DOHH2 (cell line): ENCODE results near the gene TNIP3.

ENCODE experiments used
- EZH2phosphoT487 ChIP-seq: fragments of 200-600 bp; sonication (generic); IDR thresholded peaks from 2 replicates; pipeline ENCODE4 v1.6.1; 2017; ENCODE audit warnings: borderline replicate concordance, mild to moderate bottlenecking, antibody characterized with exemption, low read length, moderate library complexity, mixed read lengths
- TF ChIP-seq, protein P1 (sequence below): fragments of 200-600 bp; sonication (generic); IDR thresholded peaks from one replicate; pipeline ENCODE4 v1.5.1; 2014; ENCODE audit warnings: antibody characterized with exemption, mild to moderate bottlenecking, low read depth, low read length; ENCODE audit not compliant: poor library complexity, severe bottlenecking

DNA sequence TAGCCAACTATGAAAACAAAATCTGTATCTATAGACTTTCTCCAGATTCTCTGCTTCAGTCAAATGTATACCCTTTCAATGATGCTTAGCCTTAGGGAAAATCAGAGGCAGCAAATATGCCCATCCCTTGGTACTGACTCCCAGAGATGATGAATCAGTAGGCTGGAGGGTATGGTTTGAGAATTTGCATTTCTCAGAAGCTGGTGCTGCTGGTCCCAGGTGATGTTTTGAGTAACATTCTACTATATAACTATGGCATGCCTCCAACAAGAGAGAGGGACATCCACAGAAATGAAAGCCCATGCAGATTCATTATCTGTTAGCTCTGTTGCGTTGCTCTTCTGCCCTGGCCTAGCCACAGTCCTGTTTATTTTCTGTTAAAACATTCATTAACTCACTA, 13.6 kb downstream of the TNIP3 start:
- TF ChIP-seq, protein P1, sequence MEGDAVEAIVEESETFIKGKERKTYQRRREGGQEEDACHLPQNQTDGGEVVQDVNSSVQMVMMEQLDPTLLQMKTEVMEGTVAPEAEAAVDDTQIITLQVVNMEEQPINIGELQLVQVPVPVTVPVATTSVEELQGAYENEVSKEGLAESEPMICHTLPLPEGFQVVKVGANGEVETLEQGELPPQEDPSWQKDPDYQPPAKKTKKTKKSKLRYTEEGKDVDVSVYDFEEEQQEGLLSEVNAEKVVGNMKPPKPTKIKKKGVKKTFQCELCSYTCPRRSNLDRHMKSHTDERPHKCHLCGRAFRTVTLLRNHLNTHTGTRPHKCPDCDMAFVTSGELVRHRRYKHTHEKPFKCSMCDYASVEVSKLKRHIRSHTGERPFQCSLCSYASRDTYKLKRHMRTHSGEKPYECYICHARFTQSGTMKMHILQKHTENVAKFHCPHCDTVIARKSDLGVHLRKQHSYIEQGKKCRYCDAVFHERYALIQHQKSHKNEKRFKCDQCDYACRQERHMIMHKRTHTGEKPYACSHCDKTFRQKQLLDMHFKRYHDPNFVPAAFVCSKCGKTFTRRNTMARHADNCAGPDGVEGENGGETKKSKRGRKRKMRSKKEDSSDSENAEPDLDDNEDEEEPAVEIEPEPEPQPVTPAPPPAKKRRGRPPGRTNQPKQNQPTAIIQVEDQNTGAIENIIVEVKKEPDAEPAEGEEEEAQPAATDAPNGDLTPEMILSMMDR = no peak
- no peak for TF ChIP-seq EZH2phosphoT487
